BE2C (cell line): ENCODE measurements around the gene PRKCH.

Experiments
- DNase-seq: peaks from one replicate; pipeline ENCODE4 v3.0.0-alpha.2; 2020
- H3K27me3 ChIP-seq: fragments of 250-450 bp; sonication (Bioruptor Pico); 2 replicates; pipeline ENCODE4 v1.5.1; 2020; ENCODE audit warnings: mild to moderate bottlenecking
- H3K36me3 ChIP-seq: fragments of 250-450 bp; sonication (Bioruptor Pico); 2 replicates; pipeline ENCODE4 v1.5.1; 2020; ENCODE audit warnings: mild to moderate bottlenecking
- H3K4me1 ChIP-seq: fragments of 250-450 bp; sonication (Bioruptor Pico); 2 replicates; pipeline ENCODE4 v1.5.1; 2020
- H3K4me3 ChIP-seq: 2 replicates; pipeline ENCODE4 v1.5.1; 2011; ENCODE audit warnings: low read depth, low read length
- H3K9me3 ChIP-seq: fragments of 250-450 bp; sonication (Bioruptor Pico); 2 replicates; pipeline ENCODE4 v1.5.1; 2020
- CTCF ChIP-seq: IDR thresholded peaks from 2 replicates; pipeline ENCODE4 v1.5.1; 2012; ENCODE audit warnings: mild to moderate bottlenecking, low read depth, low read length

PRKCH gene

DNA sequence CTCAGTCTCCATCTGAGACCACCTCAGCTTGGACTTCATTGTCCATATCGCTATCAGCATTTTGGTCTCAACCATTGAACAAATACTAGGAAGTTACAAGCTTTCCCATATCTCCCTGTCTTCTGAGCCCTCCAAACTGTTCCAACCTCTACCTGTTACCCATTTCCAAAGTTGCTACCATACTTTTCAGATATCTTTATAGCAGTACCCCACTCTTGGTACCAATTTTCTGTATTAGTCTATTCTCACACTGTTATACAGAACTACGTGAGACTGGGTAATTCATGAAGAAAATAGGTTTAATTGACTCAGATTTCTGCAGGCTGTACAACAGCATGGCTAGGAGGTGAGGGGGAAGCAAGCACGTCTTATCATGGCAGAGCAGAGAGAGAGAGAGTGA is 53.8 kb downstream of the PRKCH start:
- H3K36me3 ChIP-seq, result no peaks in the 10 kb centered on the region
- no peak for TF ChIP-seq CTCF
- H3K27me3 ChIP-seq, result peaks cover 8% of the 10 kb centered on the region
- no peaks in the 10 kb centered on the region for H3K4me1 ChIP-seq
- H3K4me3 ChIP-seq, result no peak overlapping the region
- DNase-seq, result no peak
- H3K9me3 ChIP-seq, result no peaks in the 10 kb centered on the region

DNA sequence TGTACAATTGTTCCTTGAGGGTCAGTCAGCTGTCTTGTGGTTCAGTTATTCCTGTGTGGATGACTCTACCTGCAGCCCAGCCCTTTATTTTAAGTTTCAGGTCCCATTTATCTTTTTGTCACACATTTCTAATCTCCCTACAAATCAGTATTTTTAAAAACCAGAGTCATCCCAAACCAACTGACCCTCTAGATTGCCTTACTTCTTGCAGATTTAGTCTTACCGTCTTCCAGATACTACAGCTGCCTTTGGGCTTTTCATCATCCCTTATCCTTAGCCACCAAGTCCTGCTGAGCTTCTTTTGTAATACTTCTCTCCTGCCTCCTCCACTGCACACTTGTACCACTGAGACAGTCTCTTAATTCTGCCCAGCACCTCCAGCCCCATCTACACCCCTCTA is 54.9 kb downstream of the PRKCH start:
- no peaks in the 10 kb centered on the region for H3K4me1 ChIP-seq
- no peaks in the 10 kb centered on the region for H3K9me3 ChIP-seq
- no peak overlapping the region for H3K4me3 ChIP-seq
- no peak for TF ChIP-seq CTCF
- no peaks in the 10 kb centered on the region for H3K36me3 ChIP-seq
- peaks cover 5% of the 10 kb centered on the region for H3K27me3 ChIP-seq
- DNase-seq, result no peak

DNA sequence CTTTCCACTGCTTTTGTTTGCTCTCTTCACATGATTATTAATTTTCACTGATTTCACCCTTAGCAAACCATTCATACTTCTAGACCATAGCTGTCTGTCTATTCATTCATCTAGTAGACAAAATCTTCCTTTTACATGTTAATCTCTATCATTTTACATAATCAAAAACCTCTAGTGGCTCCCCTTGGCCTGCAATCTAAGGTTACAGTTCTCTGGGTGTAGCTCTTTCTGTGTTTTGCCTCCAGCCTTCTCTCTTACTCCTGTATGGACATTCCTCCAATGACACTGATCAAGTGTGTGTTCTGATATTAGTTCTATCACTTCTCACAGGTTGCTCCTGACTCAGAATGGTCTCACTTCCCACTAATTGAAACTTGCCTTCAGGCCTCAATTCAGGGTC is 56.4 kb downstream of the PRKCH start:
- Histone ChIP-seq H3K4me3 (no peak overlapping the region), H3K36me3 (no peaks in the 10 kb centered on the region), H3K9me3 (no peaks in the 10 kb centered on the region), H3K4me1 (no peaks in the 10 kb centered on the region), H3K27me3 (peaks cover 4% of the 10 kb centered on the region)
- TF ChIP-seq CTCF, result no peak
- DNase-seq, result no peak

- no peak for DNase-seq
- no peaks in the 10 kb centered on the region for H3K36me3 ChIP-seq
- H3K4me3 ChIP-seq, result no peak overlapping the region
- peaks cover 17% of the 10 kb centered on the region for H3K27me3 ChIP-seq
- no peaks in the 10 kb centered on the region for H3K4me1 ChIP-seq
- H3K9me3 ChIP-seq, result no peaks in the 10 kb centered on the region
- no peak for TF ChIP-seq CTCF
These were observed 58.3 kb downstream of the PRKCH start for GRCh38 chr14:61379639-61380184.

GRCh38 chr14:61380984-61381383 is 59.6 kb downstream of the PRKCH start:
- Histone ChIP-seq H3K27me3 (peaks cover 21% of the 10 kb centered on the region), H3K4me3 (no peak overlapping the region), H3K36me3 (no peaks in the 10 kb centered on the region), H3K4me1 (no peaks in the 10 kb centered on the region), H3K9me3 (no peaks in the 10 kb centered on the region)
- TF ChIP-seq CTCF, result no peak
- DNase-seq, result no peak

DNA sequence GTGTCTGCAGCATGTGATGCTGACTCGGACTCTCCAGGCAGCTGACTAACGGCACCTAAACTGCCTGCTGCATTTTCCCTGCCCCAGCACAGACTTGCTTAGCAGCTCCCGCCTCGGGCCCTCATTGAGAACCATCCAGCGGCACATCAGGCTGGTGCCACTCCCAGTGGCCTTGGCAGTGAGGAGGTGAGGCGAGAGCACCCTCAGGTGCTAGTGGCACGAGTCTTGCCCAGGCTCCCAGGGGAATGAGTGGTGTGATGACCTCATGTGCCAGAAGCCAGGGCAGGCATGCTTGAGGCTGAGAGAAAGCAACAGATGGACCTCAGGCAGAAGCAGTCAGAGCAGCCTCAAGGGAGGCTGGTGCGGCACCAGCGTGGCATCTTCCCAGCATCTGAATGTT is 60.2 kb downstream of the PRKCH start:
- Histone ChIP-seq H3K4me1 (no peaks in the 10 kb centered on the region), H3K4me3 (no peak overlapping the region), H3K9me3 (no peaks in the 10 kb centered on the region), H3K36me3 (no peaks in the 10 kb centered on the region), H3K27me3 (peaks cover 25% of the 10 kb centered on the region)
- no peak for DNase-seq
- TF ChIP-seq CTCF, result no peak
